Measurements from ENCODE around the gene NELFE.

Gene NELFE

DNA sequence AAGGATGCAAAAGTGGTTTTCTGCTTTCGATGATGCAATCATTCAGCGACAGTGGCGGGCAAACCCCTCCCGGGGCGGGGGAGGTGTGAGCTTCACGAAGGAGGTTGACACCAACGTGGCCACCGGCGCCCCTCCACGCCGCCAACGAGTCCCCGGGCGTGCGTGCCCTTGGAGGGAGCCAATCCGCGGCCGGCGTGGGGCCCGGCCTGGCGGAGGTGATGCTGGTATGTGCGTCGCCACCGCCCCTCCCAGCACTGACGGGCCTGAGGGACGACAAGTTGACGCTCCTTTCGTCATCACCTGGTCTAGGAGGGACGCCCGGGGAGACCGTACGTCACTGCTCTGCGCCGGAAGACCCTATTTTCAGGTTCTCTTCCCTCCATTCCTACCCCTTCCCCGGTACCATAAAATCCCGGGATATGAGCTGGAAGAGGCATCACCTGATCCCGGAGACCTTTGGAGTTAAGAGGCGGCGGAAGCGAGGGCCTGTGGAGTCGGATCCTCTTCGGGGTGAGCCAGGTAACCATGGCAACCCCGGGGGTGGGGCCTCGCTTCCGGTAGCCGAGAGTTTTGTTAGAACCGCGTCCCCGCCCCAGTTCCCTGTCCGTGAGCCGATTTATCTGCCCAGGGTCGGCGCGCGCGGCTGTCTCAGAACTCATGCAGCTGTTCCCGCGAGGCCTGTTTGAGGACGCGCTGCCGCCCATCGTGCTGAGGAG is 13.4 kb upstream of the NELFE start, which contains the start of gene DXO:
DXO (minus strand) TSS at position 146 of the 716 bp plus-strand sequence. CDS start 463 bp downstream, outside the sequence.
- DNase-seq, result peak; percentile 94

DNA sequence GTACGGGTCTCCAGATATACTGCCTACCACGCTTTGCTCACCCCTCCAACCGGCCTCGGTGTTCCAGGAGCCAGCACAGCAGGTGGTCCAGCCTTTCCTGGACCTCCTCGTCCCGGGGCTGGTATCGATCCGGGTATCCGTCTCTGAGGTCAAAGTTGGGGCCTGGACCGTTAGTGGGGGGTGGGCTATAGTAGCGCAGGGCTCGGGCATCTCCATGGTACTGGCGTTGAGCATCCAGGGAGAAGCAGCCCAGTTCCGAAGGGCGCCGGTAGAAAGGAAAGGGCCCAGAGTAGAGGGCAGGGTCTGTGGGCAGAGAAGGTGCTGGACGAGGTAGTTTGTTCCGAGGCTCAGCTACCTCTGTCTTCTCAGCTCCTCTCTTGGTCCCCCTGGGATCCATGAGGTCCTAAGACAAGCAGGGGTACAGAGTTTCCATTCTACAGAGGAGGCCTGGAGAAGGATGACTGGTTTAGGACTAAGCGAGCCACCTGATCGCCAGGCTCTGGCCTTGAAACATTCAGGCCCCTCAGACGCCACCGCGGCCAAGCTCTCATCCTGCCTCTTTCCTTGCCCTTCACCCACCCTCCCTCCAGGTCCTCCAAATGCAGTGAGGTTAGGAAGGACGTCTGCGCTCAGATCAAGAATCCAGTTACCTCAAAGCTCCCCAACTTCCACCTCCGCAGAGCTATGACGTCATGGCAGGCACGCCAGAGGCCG is 12.7 kb upstream of the NELFE start:
- no peak for DNase-seq

DNA sequence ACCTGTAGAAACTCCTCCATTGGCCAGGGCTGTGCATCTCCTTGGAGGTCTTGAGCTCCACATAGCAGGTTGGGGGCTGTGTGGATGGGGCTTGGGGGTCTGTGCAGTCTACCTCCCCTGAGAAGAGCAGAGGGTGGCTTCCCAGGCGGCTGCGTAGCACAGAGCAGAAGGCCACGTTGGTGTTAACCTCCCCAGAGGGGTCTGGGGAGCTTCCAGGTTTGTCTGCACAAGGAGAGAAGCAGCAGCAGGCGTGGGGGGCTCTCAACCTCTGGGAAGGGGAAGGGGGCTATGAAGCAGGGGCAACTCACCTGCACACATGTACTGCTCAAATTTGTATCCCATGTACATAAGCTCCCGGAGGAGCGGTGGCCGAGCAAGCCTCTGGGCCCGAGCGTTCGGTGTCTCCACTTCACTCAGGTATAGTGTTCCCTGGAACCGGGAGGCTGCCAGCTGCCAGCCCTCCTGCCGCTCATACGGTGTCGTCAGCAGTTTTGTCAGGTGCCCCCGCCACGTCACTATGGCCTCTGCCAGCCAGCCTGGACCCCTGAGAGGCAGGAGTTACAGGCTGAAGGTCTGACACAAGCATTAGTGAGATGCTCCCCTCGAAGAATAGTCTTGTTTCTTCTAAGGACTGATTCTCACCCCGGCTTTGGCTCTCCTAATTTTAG is 12.0 kb upstream of the NELFE start:
- DNase-seq, result no peak

DNA sequence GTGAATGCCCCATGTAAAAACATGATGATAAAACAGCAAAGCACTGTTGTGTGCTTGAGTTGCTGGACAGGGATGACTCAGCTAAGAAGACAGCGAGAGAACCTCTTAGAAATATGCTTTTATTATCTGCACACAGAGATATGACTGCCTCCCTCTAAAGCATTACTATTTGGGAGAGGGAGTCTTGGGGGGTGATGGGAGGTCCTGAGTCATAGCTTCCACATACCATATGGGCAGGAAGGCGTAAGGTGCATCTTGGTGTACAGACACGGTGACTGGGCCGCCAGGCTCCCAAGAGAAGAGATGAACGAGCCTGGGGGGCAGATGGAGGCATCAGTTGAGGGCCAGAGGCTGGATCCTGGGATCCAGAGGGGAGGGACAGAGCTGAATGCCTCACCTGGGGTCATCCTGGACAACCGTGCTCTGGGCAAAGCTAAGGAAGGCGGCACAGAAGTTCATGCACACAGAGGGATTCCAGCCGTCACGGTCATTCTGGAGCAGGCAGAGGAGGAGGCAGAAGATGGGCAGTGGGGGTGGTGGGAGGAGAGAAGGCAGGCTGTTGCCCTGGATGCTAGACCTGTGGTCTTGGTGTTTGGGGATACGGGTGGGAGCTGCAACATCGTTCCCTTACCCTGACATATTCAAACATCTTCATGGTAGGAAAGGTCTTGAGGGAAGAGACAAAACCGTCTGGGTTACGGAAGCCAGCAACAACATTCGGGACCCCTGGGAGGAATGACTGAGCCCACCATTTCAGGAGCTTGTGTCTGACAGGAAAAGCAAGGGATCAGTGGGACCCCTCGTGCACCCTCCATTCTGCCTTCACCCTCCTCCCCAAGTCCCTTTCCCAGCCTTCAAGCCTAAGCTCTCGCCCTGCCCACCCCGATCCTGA is 11.2 kb upstream of the NELFE start:
- DNase-seq, result no peak

DNA sequence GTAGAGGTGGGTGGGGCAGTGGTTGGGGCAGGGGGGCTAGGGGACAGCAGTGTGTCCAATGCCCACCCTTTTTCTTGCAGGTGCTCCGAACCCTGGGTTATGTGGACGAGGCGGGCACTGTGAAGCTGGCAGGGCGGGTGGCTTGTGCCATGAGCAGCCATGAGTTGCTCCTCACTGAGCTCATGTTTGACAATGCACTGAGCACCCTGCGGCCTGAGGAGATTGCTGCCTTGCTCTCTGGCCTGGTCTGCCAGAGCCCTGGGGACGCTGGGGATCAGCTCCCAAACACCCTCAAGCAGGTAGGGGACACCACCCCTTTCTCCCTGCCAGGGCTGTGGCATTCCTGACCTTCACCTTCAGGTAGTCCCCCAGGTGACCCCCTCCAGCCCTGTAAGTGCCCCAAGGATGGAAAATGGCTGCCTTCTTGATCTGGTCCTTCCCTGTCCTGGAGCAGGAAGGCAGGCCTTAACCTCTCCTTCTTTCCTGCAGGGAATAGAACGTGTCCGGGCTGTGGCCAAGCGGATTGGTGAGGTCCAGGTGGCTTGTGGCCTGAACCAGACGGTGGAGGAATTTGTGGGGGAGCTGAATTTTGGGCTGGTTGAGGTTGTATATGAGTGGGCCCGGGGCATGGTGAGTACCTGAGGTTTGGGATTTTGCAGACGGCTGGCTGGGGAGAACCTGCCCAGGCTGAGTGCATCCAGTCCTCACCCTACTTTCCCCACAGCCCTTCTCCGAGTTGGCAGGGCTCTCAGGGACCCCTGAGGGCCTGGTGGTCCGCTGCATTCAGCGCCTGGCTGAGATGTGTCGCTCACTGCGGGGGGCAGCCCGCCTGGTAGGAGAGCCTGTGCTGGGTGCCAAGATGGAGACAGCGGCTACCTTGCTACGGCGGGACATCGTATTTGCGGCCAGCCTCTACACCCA is 10.3 kb upstream of the NELFE start:
- DNase-seq, result no peak

DNA sequence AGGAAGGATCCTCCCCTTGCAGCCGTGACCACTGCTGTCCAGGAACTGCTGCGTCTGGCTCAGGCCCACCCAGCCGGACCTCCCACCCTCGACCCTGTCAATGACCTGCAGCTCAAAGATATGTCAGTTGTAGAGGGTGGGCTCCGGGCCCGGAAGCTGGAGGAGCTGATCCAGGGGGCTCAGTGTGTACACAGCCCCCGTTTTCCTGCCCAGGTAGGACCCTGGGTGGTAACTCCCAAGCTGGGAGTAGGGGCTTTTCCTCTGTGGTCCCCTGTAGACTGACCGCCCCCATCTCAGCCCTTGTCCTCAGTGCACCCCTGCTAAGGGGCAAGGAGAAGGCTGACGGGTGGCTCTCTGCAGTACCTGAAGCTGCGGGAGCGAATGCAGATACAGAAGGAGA is 9.6 kb upstream of the NELFE start:
- no peak for DNase-seq

DNA sequence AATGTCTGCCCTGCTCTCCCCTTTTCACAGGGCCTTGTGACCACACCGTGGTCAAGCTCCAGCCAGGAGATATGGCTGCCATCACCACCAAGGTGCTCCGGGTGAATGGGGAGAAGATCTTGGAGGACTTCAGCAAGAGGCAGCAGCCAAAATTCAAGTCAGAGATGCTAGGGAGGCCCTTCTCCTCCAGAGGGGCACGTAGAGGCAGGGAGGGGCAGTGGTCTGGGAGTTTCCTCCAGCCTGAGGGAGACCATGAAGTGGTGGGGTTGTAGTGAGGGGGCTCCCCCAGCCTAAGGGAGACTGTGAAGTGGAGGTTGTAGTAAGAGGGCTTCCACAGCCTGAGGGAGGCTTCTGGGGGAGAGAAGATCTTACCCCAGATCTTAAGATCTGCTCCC is 9.2 kb upstream of the NELFE start:
- no peak for DNase-seq

DNA sequence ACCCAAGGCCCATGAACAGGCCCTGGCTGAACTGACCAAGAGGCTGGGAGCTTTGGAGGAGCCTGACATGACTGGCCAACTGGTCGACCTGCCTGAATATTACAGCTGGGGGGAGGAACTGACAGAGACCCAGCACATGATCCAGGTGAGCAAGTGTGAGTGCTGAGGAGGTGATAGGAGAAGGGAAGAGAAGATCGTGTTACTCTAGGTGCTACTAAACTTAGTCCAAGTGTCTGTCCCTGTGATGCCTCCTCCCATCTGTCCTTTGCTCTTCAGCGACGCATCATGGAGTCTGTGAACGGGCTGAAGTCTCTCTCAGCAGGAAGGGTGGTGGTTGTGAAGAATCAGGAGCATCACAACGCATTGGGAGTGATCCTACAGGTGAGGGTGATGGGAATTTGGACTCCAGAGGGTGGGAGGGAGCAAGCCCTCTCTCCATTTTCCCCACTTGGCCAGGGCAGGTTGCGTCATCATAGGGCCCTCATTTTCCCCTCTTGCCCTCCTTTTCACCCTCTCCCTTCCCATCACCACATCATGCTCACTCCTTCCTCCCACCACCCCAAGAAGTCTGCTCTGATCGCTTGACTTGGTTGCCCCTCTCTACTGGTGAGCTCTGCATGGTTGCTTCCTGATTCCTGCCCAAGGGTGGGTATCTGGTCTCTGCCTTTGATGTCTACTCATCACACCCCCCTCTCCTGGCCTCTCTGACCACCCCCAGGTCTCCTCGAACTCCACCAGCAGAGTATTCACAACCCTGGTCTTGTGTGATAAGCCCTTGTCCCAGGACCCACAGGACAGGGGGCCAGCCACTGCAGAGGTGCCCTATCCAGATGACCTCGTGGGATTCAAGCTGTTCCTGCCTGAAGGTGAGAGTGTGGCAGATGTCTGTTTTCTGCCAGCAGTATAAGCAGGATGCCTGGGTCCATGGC is 8.5 kb upstream of the NELFE start:
- no peak for DNase-seq

DNA sequence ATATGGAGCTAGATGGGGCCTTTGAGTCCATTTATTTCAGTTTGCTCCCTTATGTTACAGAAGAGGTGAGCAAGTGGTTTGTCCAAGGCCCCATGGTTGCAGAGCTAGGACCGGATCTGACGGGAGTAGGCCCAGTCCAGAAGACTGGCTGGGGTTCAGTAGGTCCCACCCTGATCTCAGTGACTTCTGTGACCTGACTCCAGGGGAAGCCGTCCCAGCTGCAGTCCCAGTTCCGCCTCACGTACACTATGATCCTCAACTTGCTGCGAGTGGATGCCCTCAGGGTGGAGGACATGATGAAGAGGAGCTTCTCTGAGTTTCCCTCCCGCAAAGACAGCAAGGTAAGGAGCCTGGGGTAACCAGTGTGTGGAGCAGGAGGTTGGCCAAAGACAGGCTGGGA is 7.7 kb upstream of the NELFE start:
- DNase-seq, result no peak

DNA sequence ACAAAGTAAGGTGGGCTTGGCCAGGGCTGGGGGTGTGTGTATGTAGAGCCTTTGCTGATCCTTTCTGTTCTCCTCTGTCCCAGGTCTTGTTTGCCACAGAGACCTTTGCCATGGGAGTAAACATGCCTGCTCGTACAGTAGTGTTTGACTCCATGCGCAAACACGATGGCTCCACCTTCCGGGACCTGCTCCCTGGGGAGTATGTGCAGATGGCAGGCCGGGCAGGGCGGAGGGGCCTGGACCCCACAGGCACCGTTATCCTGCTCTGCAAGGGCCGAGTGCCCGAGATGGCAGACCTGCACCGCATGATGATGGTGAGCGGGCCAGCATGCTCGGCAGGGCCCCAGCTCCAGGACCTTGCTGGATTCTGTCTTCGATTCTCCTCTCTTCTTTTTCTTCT is 6.9 kb upstream of the NELFE start:
- DNase-seq, result no peak

DNA sequence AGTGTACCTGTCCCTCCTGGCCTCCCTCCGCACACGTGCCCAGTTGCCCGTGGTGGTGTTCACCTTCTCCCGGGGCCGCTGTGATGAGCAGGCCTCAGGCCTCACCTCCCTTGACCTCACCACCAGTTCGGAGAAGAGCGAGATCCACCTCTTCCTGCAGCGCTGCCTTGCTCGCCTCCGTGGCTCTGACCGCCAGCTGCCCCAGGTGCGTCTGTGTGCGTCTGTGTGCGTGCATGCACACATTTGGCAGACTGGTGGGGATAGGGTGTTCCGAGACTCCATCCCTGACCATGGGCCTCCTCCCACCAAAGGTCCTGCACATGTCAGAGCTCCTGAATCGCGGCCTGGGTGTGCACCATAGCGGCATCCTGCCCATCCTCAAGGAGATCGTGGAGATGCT is 5.2 kb upstream of the NELFE start:
- no peak for DNase-seq

DNA sequence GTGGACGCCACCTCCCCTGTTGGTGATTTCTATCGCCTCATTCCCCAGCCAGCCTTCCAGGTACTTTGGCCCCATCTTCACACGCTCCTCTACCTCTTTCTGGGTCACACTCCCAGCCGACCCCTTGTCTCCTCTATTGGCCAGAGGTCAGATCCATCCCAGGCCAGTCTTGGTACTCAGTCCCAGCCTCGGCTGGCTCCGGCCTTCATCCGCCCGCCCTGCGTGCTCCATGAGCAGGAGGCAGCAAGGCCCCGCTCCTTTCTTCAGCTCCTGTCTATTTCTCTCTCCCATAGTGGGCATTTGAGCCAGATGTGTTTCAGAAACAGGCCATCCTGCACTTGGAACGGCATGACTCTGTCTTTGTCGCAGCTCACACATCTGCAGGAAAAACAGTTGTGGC is 2.8 kb upstream of the NELFE start:
- DNase-seq, result no peak

DNA sequence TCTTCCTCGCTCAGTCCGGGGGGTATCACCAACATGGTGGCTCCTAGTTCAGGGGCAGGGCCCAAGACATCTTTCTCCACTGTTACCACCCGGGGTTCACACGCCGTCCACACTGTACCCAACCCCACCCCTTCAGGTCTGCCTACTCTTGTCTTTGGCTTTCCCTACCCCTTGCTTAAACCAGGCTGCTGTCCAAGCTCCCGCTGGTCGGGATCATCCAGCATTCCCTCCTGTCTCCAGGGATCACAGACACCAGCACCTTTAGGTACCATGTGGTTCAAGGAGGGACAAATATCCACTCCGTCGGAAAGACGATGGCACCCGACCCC is 395 bp downstream of the NELFE start:
- DNase-seq, result no peak

DNA sequence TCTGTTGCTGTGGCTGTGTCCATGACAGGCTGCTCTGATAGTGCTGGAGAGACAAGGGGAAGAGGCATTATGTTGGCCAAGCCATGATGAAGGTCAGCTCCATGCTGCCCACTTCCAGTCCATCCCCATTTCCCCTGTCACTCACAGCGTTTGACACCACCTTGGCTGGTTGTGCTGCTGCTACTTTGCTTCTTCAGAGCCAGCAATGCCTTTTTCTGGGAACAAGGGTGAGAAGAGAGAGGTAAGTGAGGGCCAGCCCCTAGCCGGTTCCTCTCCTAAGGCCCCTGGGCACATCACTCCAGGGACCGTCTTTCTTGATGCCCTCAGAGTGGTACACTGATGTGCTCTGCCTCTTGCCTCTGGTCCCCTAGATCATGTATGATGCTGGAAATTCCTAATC is 2.0 kb downstream of the NELFE start:
- no peak for DNase-seq

DNA sequence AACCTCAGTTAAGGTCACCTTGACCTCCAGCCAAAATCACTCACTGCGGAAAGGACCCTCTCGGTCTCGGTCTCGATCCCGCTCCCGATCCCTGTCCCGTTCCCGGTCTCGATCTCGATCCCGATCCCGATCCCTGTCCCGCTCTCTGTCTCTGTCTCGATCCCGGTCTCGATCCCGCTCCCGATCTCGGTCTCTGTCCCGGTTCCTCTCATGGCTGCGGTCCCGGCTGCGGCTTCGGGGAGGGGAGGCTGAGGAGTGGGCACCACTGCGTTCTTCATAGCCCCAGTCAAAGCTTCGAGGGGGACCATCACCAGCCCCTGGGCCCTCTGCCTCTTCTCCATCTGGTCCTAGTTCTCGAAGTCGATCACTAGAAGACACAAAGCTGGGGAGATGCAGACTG is 4.3 kb downstream of the NELFE start:
- DNase-seq, result no peak

DNA sequence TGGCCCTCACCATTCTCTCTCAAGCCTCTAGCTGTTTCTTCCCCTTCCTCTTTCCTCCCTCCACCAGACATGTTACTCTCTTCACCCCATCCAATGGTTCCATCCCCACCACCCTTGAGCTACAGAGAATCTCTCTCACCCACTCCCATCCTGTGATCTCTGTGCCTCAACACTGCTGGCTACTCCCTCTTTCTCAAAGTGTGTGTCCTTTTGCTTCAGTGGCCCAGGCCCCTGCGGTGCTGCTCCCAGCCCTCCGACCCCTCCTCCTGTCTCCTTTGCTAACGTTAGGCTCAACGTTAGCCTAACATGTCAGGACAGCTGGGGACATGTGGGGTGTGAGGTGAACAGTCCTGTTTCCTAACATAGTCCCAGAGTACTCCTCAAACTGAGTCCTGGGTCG is 5.9 kb downstream of the NELFE start:
- DNase-seq, result no peak

DNA sequence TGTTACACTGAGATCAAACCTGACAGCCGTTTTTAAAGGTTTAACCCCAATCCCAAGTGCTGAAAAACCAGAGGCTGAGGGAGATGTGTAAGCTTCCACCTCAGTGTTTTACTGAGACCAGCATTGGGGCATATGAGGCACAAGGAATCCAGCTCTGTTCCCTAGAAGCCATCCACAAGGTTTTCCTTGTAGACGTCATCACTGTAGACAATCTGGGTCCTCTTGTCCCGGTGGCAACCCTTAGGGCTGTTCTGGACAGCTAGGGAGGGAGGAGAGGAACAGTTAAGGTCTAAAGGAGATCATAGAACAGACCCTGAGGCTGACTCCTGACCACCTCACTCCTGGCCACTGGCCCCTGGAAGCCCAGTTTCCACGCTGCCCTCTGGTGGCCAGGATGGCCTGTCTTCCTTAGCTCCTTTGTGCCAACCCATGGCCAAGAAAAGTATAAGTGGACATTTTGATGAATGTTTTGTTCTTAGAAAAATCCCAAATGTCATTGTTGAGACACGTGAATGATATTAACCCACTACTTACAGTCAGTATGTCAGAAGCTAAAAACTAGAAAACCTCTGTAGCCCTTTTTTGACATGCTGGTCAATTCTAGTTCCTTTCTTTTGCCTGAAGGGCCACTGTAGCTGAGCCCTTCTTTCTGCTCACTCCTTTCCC is 6.5 kb downstream of the NELFE start:
- DNase-seq, result peak; percentile 29

DNA sequence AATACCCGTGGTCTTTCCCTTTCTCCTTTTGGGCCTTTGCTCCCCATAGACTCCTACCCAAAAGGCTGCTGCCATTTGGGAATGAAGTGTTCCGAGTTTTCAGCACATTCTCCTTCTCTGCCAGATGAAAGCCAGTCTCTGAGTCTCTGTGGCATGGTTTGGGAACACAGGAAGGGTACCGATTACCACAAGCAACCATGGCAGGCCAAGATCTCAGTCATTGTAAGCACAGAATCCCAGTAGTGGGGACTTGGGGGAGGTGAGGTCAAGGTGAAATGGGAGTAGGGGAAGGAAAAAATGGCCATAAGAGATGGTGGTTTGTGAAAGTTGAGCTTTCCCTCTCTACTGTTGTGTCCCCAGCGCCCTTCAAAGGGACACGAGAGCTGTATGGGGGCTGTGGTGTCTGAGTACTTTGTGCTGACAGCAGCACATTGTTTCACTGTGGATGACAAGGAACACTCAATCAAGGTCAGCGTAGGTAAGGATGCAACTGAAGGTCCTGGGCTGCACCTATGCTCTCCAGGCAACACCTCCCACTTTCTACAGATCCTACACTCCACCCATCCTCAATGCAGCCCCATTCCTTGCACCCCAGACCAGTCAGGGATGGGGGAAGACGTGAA is 8.7 kb downstream of the NELFE start:
- no peak for DNase-seq

DNA sequence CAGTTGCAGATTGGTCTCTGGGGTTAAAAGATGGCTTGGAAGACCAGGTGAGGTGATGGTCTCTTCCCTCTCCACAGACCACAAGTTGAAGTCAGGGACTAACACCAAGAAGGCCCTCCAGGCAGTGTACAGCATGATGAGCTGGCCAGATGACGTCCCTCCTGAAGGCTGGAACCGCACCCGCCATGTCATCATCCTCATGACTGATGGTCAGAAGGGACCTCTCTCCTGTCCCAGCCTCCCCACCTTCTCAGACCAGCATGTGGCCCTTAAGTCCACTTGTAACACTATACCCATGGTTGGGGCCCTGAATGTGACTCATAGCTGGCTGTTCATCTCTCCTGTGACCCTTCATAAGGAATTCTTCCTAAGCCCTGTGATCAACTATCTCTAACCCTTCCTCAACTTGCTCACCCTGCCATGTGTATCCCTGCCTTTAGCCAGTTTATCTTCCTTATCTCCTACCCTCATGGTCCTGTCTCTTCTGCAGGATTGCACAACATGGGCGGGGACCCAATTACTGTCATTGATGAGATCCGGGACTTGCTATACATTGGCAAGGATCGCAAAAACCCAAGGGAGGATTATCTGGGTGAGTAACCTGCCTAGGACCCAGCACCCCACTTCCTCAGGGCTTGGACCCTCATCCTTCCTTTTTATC is 9.9 kb downstream of the NELFE start:
- no peak for DNase-seq
